Body of pancreas (tissue), 4 donors: ENCODE data around the gene IPO11.

Experiments used
- CTCF ChIP-seq, 7 experiments: fragments of 450-650 bp in 4 of 7; fragments of 200-600 bp in 3 of 7; sonication (generic) in 3 of 7; IDR thresholded peaks; one replicate each; pipeline ENCODE4 v1.5.1; 2016 to 2019; ENCODE audit warnings: antibody characterized with exemption in 7 of 7
- POLR2A ChIP-seq, 3 donors: fragments of 450-650 bp; IDR thresholded peaks; one replicate each; pipeline ENCODE4 v1.6.1; 2016; ENCODE audit warnings: antibody characterized with exemption in 3 of 3, mild to moderate bottlenecking in 2 of 3

DNA sequence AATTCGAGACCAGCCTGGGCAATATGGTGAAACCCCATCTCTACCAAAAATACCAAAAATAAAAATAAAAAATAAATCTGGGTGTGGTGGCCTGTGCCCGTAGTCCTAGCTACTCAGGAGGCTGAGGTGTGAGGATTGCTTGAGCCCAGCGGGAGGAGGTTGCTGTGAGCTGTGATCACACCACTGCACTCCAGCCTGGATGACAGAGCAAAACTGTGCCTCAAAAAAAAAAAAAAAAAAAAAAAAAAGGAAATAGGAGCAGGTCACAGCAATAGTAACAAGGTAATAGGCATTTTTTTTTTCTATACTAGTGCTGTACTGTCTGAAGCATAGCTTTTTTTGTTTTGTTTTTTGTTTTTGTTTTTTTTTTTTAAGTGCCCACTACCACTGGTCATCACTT lies 171.8 kb downstream of the IPO11 start:
- no peak for TF ChIP-seq POLR2A (IDR thresholded peaks at IDR 0.05)
- TF ChIP-seq CTCF (IDR thresholded peaks at IDR 0.05): no peak
